OCI-LY3 (cell line): ENCODE results near the gene TRIM27.

Source experiments
- H2AFZ ChIP-seq: fragments of 200-600, 300-600 bp; shearing (Covaris generic); 2 replicates; pipeline ENCODE4 v1.6.0; 2014; ENCODE audit warnings: antibody characterized with exemption, low read depth, low read length
- H3K27ac ChIP-seq: fragments of 200-600, 300-600 bp; sonication (generic); 2 replicates; pipeline ENCODE4 v1.5.1; 2014; ENCODE audit warnings: mild to moderate bottlenecking, low read length, moderate library complexity, mixed read lengths
- H3K27me3 ChIP-seq: fragments of 200-600, 300-600 bp; sonication (generic); 2 replicates; pipeline ENCODE4 v1.6.1; 2014; ENCODE audit warnings: low read depth, low read length, mixed read lengths
- H3K36me3 ChIP-seq: fragments of 200-600, 300-600 bp; sonication (generic); replicated peaks from 2 replicates; pipeline ENCODE3; 2014; ENCODE audit warnings: low read depth, low read length, mixed read lengths
- H3K4me1 ChIP-seq: fragments of 300-600, 200-600 bp; sonication (generic); 2 replicates; pipeline ENCODE4 v1.6.1; 2014; ENCODE audit warnings: low read length, mixed read lengths
- H3K4me2 ChIP-seq: fragments of 200-600, 300-600 bp; sonication (generic); 2 replicates; pipeline ENCODE4 v1.6.1; 2014; ENCODE audit warnings: low read length, mixed read lengths
- H3K4me3 ChIP-seq: fragments of 300-600, 200-600 bp; sonication (generic); 2 replicates; pipeline ENCODE4 v1.5.1; 2014; ENCODE audit warnings: antibody characterized with exemption, mild to moderate bottlenecking, low read length, moderate library complexity
- H3K79me2 ChIP-seq: fragments of 300-600, 200-600 bp; shearing (Covaris generic); 2 replicates; pipeline ENCODE4 v1.6.1; 2014; ENCODE audit warnings: mild to moderate bottlenecking, low read length, mixed read lengths
- H3K9ac ChIP-seq: fragments of 300-600, 200-600 bp; shearing (Covaris generic); 2 replicates; pipeline ENCODE4 v1.6.0; 2014; ENCODE audit warnings: mild to moderate bottlenecking, low read length, moderate library complexity
- H3K9me3 ChIP-seq: fragments of 200-600, 300-600 bp; shearing (Covaris generic); 2 replicates; pipeline ENCODE4 v1.6.1; 2014; ENCODE audit warnings: low read length, mixed read lengths; ENCODE audit not compliant: insufficient read depth
- H4K20me1 ChIP-seq: fragments of 200-600, 300-600 bp; sonication (generic); 2 replicates; pipeline ENCODE4 v1.6.1; 2016; ENCODE audit warnings: low read length, mixed read lengths; ENCODE audit not compliant: insufficient read depth
- CTCF ChIP-seq: fragments of 200-600, 300-600 bp; sonication (generic); IDR thresholded peaks from 2 replicates; pipeline ENCODE4 v1.5.1; 2014; ENCODE audit warnings: antibody characterized with exemption, low read length, low read depth
- EZH2phosphoT487 ChIP-seq: fragments of 200-600 bp; shearing (Covaris generic); IDR thresholded peaks from 2 replicates; pipeline ENCODE4 v1.6.1; 2018; ENCODE audit warnings: antibody characterized with exemption, mixed run types, low read depth

The TRIM27 gene

DNA sequence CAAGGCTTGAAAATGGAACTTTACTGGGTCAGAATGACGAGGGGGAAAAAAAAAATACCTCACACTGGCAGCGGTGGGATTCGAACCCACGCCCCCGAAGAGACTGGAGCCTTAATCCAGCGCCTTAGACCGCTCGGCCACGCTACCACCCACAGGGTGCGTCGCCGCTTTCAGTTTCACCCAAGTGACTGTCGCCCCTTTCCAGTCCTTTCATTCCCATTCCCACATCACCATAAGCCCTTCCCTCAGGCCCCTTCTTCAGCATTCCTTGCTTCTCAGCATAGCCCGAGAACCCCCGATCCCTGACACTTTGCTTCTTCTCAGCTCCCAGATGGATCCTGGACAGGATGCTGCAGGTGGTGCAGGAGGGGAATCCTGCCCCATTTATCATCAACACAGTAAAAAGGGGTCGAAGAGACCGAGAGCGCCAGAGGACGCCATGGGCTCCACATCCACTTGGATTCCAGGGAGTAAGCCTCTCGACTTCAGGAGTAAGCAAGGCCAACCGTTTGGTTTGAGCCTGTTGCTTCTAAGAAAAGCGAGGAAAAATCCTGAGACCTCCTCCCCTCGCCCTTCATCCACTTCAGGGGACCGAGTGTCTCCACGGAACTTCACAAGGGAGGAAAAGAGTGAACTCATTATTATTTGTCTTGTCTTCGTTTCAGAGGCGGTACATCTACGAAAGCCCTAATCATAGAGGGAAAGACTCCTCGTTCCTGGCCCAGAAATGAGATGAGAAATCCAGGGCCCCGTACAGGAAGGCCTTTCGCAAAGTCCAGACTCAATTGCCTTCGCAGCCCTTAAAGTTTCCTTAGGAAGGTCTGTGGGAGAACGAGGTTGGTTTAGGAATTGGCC lies 20.0 kb upstream of the TRIM27 start:
- Histone ChIP-seq H3K9ac (peak overlapping the region; percentile 84), H3K4me1 (peaks cover 19% of the 10 kb centered on the region), H3K27ac (peak overlapping the region; percentile 61), H3K4me2 (peak overlapping the region; percentile 91), H2AFZ (peak overlapping the region; percentile 97), H3K9me3 (no peaks in the 10 kb centered on the region), H3K79me2 (no peaks in the 10 kb centered on the region), H4K20me1 (no peaks in the 10 kb centered on the region), H3K4me3 (peak overlapping the region; percentile 98), H3K36me3 (no peaks in the 10 kb centered on the region), H3K27me3 (no peaks in the 10 kb centered on the region)
- no peak for TF ChIP-seq EZH2phosphoT487
- no peak for TF ChIP-seq CTCF

GRCh38 chr6:28943223-28943556 lies 19.4 kb upstream of the TRIM27 start:
- peak overlapping the region; percentile 27; the same call in 1 of the 2 replicates for H2AFZ ChIP-seq
- TF ChIP-seq EZH2phosphoT487 (no peak), CTCF (no peak)

GRCh38 chr6:28941684-28942448 lies 18.1 kb upstream of the TRIM27 start:
- Histone ChIP-seq H3K4me3 (peak overlapping the region; percentile 98), H3K9ac (peak overlapping the region; percentile 84), H3K9me3 (no peaks in the 10 kb centered on the region), H3K4me2 (peak overlapping the region; percentile 91), H3K27me3 (no peaks in the 10 kb centered on the region), H3K36me3 (no peaks in the 10 kb centered on the region), H4K20me1 (no peaks in the 10 kb centered on the region), H2AFZ (no peak overlapping the region), H3K4me1 (peaks cover 19% of the 10 kb centered on the region), H3K79me2 (no peaks in the 10 kb centered on the region), H3K27ac (peak overlapping the region; percentile 88; the same call in 1 of the 2 replicates)
- no peak for TF ChIP-seq CTCF
- TF ChIP-seq EZH2phosphoT487: no peak

More at GRCh38 chr6:28943223-28943556, 19.4 kb upstream of the TRIM27 start:
- Histone ChIP-seq H3K9me3 (no peaks in the 10 kb centered on the region), H3K27ac (no peak overlapping the region), H3K36me3 (no peaks in the 10 kb centered on the region), H3K79me2 (no peaks in the 10 kb centered on the region), H4K20me1 (no peaks in the 10 kb centered on the region), H3K9ac (peak overlapping the region; percentile 84), H3K4me3 (peak overlapping the region; percentile 98), H3K4me1 (peaks cover 19% of the 10 kb centered on the region), H3K4me2 (peak overlapping the region; percentile 91), H3K27me3 (no peaks in the 10 kb centered on the region)
